DND-41 (cell line): ENCODE results near the gene CT45A1.
"Not testable (repeated sequence)": the region's sequence is repeated elsewhere in the genome, so short reads cannot be mapped to it uniquely, and the experiment has no call there.

Experiments
- ATAC-seq: fragments of 200-7000 bp; cut with Tn5 transposase; 3 replicates; pipeline ENCODE4 v1.9.1; 2021; ENCODE audit warnings: low read depth; ENCODE audit not compliant: insufficient read depth
- DNase-seq: peaks from one replicate; pipeline ENCODE4 v3.0.0-alpha.2; 2020
- H2AFZ ChIP-seq: 2 replicates; pipeline ENCODE4 v1.6.0; 2012; ENCODE audit warnings: low read depth, low read length
- H3K27ac ChIP-seq: 2 replicates; pipeline ENCODE4 v1.5.1; 2012; ENCODE audit warnings: low read length, inconsistent platforms
- H3K27me3 ChIP-seq: fragments of 200-600 bp; sonication (generic); 2 replicates; pipeline ENCODE4 v1.6.0; 2012; ENCODE audit warnings: low read length, mild to moderate bottlenecking, inconsistent platforms; ENCODE audit not compliant: insufficient read depth, poor library complexity
- H3K36me3 ChIP-seq: 2 replicates; pipeline ENCODE4 v1.5.1; 2012; ENCODE audit warnings: low read length, inconsistent platforms; ENCODE audit not compliant: insufficient read depth
- H3K4me1 ChIP-seq: 2 replicates; pipeline ENCODE4 v1.5.1; 2012; ENCODE audit warnings: mild to moderate bottlenecking, low read length; ENCODE audit not compliant: insufficient read depth
- H3K4me2 ChIP-seq: 2 replicates; pipeline ENCODE4 v1.6.0; 2012; ENCODE audit warnings: mild to moderate bottlenecking, moderate library complexity, low read length, inconsistent platforms; ENCODE audit not compliant: insufficient read depth
- H3K4me3 ChIP-seq, 2 experiments: fragments of 200-600 bp in 1 of 2; shearing (Covaris generic) in 1 of 2; 2 replicates each; pipeline ENCODE4 v1.5.1; 2012 to 2016; ENCODE audit warnings: inconsistent platforms in 2 of 2, low read length in 2 of 2, mild to moderate bottlenecking in 2 of 2, low read depth in 1 of 2, moderate library complexity in 1 of 2
- H3K79me2 ChIP-seq: 2 replicates; pipeline ENCODE4 v1.6.0; 2012; ENCODE audit warnings: low read length, inconsistent platforms; ENCODE audit not compliant: insufficient read depth
- H3K9ac ChIP-seq: 2 replicates; pipeline ENCODE4 v1.6.0; 2012; ENCODE audit warnings: low read depth, mild to moderate bottlenecking, inconsistent platforms, low read length, moderate library complexity
- H3K9me3 ChIP-seq: 2 replicates; pipeline ENCODE4 v1.5.1; 2012; ENCODE audit warnings: low read length, moderate library complexity, mild to moderate bottlenecking, inconsistent platforms; ENCODE audit not compliant: insufficient read depth, severe bottlenecking
- H4K20me1 ChIP-seq: 2 replicates; pipeline ENCODE4 v1.6.0; 2012; ENCODE audit warnings: low read length; ENCODE audit not compliant: insufficient read depth
- EZH2 ChIP-seq: IDR thresholded peaks from 3 replicates; pipeline ENCODE4 v1.6.1; 2012; ENCODE audit warnings: borderline replicate concordance, low read depth, mild to moderate bottlenecking, moderate library complexity, low read length, inconsistent platforms; ENCODE audit not compliant: severe bottlenecking
- TF ChIP-seq, protein P1 (sequence below): IDR thresholded peaks from 2 replicates; pipeline ENCODE4 v1.5.1; 2012; ENCODE audit warnings: borderline replicate concordance, low read length, moderate library complexity, mild to moderate bottlenecking; ENCODE audit not compliant: poor library complexity, severe bottlenecking; ENCODE audit errors: extremely low read depth

The CT45A1 gene

DNA sequence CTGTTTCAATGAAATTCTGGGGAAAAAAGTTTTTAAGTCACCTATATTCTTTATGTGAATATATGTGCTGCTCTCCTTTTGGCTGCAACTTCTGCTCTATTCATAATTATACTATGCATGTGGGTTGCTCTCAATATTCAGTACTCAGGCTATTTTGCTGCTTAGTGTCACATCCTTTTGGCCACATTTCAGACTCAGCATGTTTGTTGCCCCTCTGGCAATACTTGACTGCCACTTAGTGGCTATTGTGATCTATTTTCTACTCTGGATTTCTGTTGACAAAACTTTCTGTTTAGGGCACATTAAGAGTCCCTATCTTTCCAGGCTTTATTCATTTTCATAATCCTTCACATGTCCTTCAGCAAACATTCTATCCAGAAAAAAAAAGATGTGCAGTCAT is 15.8 kb upstream of the CT45A1 start:
- Histone ChIP-seq H3K79me2 (no peaks in the 10 kb centered on the region), H3K27ac (no peak overlapping the region), H3K4me3 (no peak overlapping the region), H3K4me1 (no peaks in the 10 kb centered on the region), H3K27me3 (no peaks in the 10 kb centered on the region), H3K9me3 (no peaks in the 10 kb centered on the region), H4K20me1 (no peaks in the 10 kb centered on the region), H3K36me3 (no peaks in the 10 kb centered on the region), H3K9ac (no peak overlapping the region), H3K4me2 (no peak overlapping the region), H2AFZ (no peak overlapping the region)
- ATAC-seq (no peak), DNase-seq (no peak)
- TF ChIP-seq, protein P1, sequence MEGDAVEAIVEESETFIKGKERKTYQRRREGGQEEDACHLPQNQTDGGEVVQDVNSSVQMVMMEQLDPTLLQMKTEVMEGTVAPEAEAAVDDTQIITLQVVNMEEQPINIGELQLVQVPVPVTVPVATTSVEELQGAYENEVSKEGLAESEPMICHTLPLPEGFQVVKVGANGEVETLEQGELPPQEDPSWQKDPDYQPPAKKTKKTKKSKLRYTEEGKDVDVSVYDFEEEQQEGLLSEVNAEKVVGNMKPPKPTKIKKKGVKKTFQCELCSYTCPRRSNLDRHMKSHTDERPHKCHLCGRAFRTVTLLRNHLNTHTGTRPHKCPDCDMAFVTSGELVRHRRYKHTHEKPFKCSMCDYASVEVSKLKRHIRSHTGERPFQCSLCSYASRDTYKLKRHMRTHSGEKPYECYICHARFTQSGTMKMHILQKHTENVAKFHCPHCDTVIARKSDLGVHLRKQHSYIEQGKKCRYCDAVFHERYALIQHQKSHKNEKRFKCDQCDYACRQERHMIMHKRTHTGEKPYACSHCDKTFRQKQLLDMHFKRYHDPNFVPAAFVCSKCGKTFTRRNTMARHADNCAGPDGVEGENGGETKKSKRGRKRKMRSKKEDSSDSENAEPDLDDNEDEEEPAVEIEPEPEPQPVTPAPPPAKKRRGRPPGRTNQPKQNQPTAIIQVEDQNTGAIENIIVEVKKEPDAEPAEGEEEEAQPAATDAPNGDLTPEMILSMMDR, result peak; percentile 11
- TF ChIP-seq EZH2, result no peak

DNA sequence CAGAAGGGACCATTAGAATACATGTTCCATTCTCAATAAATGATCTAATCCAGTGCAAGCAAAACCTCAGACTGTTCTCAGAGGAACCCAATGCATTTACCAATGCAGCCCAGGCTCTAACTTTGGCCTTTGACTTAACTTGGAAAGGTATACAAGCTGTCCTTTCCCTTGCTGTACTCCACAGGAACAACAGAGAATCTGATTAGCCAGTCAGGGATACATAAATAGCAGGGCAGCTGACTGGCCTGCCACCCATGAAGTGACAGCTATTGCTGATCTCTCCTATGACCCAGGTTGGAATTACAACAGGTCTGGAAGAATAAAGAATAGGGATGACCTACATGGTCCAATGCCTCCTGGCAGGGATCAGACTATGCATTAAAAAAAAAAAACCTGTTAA is 14.5 kb upstream of the CT45A1 start:
- no peak overlapping the region for H3K4me3 ChIP-seq
- no peak overlapping the region for H3K4me2 ChIP-seq
- H3K79me2 ChIP-seq, result no peaks in the 10 kb centered on the region
- no peaks in the 10 kb centered on the region for H3K27me3 ChIP-seq
- TF ChIP-seq, protein P1, result no peak
- no peak for TF ChIP-seq EZH2
- H3K36me3 ChIP-seq, result no peaks in the 10 kb centered on the region
- H3K9ac ChIP-seq, result no peak overlapping the region
- DNase-seq (no peak), ATAC-seq (no peak)
- H3K27ac ChIP-seq, result no peak overlapping the region
- no peaks in the 10 kb centered on the region for H3K9me3 ChIP-seq
- no peaks in the 10 kb centered on the region for H4K20me1 ChIP-seq
- no peaks in the 10 kb centered on the region for H3K4me1 ChIP-seq
- H2AFZ ChIP-seq, result no peak overlapping the region

DNA sequence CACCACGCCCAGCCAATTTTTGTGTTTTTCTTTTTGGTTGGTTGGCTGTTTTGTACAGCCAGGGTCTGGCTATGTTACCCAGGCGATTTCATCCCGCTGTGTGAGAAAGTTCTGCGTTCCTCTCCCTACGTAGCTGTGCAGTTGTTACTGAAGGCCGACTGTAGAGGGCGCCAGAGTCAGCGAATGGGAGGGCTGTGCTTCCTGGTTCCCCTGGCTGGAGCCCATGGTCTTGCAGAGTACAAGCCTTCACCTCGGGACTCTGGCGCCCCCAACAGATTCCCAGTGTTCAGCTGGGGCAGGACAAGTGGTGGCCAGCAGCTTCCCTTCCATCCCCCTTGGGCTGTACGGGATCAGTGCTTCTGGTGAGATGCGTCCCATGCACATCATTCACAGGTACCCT is 5.6 kb upstream of the CT45A1 start:
- Histone ChIP-seq H3K9me3 (no peaks in the 10 kb centered on the region), H3K9ac (no peak overlapping the region), H3K4me3 (no peak overlapping the region), H2AFZ (no peak overlapping the region), H3K27me3 (no peaks in the 10 kb centered on the region), H3K79me2 (no peaks in the 10 kb centered on the region), H3K27ac (no peak overlapping the region), H4K20me1 (no peaks in the 10 kb centered on the region), H3K36me3 (no peaks in the 10 kb centered on the region), H3K4me1 (no peaks in the 10 kb centered on the region), H3K4me2 (no peak overlapping the region)
- peak; percentile 23 for DNase-seq
- no peak for TF ChIP-seq EZH2
- TF ChIP-seq, protein P1, result peak; percentile 60
- ATAC-seq, result 0 out of 3 replicates have a peak, but pooled peaks have one; percentile 48

DNA sequence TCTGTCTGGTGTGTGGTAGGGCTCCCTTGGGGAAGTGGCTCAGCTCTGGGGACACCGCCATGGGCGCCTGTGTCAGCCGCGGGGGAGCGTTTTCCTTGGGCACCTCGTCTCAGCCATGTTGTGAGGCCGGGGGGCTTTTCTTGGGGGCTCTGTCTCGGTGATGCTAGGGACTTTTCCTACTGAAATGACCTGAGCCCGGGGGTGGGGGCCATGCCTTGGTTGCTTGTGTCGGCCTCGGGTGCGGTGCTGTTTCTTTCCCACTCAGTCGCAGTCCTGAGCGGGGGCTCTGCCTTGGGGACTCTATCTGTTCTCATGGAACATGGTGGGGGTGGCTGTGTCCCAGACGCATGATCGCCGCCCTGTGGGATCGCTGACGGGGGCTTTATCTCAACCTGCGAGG is 356 bp downstream of the CT45A1 start:
- no peak for DNase-seq
- TF ChIP-seq, protein P1, result no peak
- TF ChIP-seq EZH2, result no peak
- no peaks in the 10 kb centered on the region for H4K20me1 ChIP-seq
- no peaks in the 10 kb centered on the region for H3K36me3 ChIP-seq
- no peaks in the 10 kb centered on the region for H3K4me1 ChIP-seq
- no peaks in the 10 kb centered on the region for H3K79me2 ChIP-seq
- H3K9ac ChIP-seq, result no peak overlapping the region
- ATAC-seq, result no peak
- no peaks in the 10 kb centered on the region for H3K9me3 ChIP-seq
- no peak overlapping the region for H3K27ac ChIP-seq
- H3K4me2 ChIP-seq, result no peak overlapping the region
- H3K4me3 ChIP-seq, result no peak overlapping the region
- no peak overlapping the region for H2AFZ ChIP-seq
- no peaks in the 10 kb centered on the region for H3K27me3 ChIP-seq

DNA sequence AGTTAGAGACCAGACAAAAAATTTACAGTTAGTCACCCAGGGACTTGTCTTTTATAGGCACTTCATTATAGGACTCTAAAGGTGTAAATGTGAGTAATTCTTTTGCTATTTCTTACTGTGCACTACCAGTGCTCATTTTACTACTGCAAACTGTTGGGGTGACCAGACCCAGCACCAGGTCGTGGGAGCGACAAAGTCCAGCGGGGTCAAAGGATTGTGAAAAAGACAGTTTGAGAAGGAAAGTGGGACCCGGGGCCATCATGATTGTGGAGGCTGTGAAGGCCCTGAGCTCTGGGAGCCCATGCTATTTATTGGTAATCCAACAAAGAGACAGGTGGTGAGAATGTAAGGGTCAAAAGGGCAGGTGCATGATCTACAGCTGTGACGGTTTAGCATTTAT is 21.2 kb downstream of the CT45A1 start:
- not testable (repeated sequence) for DNase-seq, H3K9ac ChIP-seq, H3K79me2 ChIP-seq, H3K27me3 ChIP-seq, H2AFZ ChIP-seq, ATAC-seq, H3K4me1 ChIP-seq, H3K36me3 ChIP-seq, H4K20me1 ChIP-seq, H3K4me2 ChIP-seq, H3K27ac ChIP-seq, H3K4me3 ChIP-seq, H3K9me3 ChIP-seq
